Liver (tissue), 3 donors: ENCODE data around the gene FAM219A.

Experiments used
- ATF3 ChIP-seq: IDR thresholded peaks from 2 replicates; pipeline ENCODE4 v1.6.1; 2016; ENCODE audit warnings: antibody characterized with exemption
- CTCF ChIP-seq: fragments of 150-350 bp; IDR thresholded peaks from 2 replicates; pipeline ENCODE4 v1.5.1; 2017; ENCODE audit warnings: improper control_type of control experiment, low read depth, low read length; ENCODE audit not compliant: missing input control
- EGR1 ChIP-seq, 2 donors: IDR thresholded peaks; 2 replicates each; pipeline ENCODE4 v1.6.1; 2016 to 2018; ENCODE audit warnings: antibody characterized with exemption in 2 of 2, low read depth in 2 of 2
- JUND ChIP-seq, 2 donors: IDR thresholded peaks; 2 replicates each; pipeline ENCODE4 v1.6.1; 2016; ENCODE audit warnings: antibody characterized with exemption in 2 of 2
- MAX ChIP-seq: IDR thresholded peaks from 2 replicates; pipeline ENCODE4 v1.6.1; 2016; ENCODE audit warnings: antibody characterized with exemption
- RAD21 ChIP-seq, 2 donors: IDR thresholded peaks; 2 replicates each; pipeline ENCODE4 v1.6.1; 2016; ENCODE audit warnings: antibody characterized with exemption in 2 of 2, mild to moderate bottlenecking in 2 of 2
- REST ChIP-seq: IDR thresholded peaks from 2 replicates; pipeline ENCODE4 v1.6.1; 2016; ENCODE audit warnings: antibody characterized with exemption, mild to moderate bottlenecking
- SP1 ChIP-seq: IDR thresholded peaks from 2 replicates; pipeline ENCODE4 v1.6.1; 2018; ENCODE audit warnings: antibody characterized with exemption, mild to moderate bottlenecking
- TAF1 ChIP-seq: conservative IDR thresholded peaks from 2 replicates; pipeline ENCODE4 v1.6.1; 2016; ENCODE audit warnings: antibody characterized with exemption, mild to moderate bottlenecking
- YY1 ChIP-seq: IDR thresholded peaks from 2 replicates; pipeline ENCODE4 v1.6.1; 2016; ENCODE audit warnings: antibody characterized with exemption, mild to moderate bottlenecking
- ZBTB33 ChIP-seq: IDR thresholded peaks from 2 replicates; pipeline ENCODE4 v1.6.1; 2016; ENCODE audit warnings: antibody characterized with exemption
- donor health status: healthy.
- donor health status: healthy.

- TF ChIP-seq CTCF = no peak
- no peak for TF ChIP-seq YY1
- TF ChIP-seq RAD21 (IDR thresholded peaks at IDR 0.05) = no peak
- TF ChIP-seq EGR1 (IDR thresholded peaks at IDR 0.05; ENCODE audit: low read depth in 2 of 2) = no peak
- TF ChIP-seq JUND (IDR thresholded peaks at IDR 0.05) = no peak
- TF ChIP-seq ZBTB33 = no peak
- no peak for TF ChIP-seq SP1
- no peak for TF ChIP-seq REST
- TF ChIP-seq ATF3 = no peak
- no peak for TF ChIP-seq TAF1
- TF ChIP-seq MAX = no peak
Observed at GRCh38 chr9:34385561-34386230, 72.7 kb downstream of the FAM219A start.
